ENCODE results near the gene RNF121. TPM values are rescaled to one million over a fixed set of nuclear protein-coding genes. Genes with fewer than 3 reads are reported as not detected.

Gene RNF121
- total and polyA plus RNA-seq, 2 of the 13 experiments (the other 11 are each of a cell fraction or from before 2014, with no cell fraction given) = 28.6 to 44.3 TPM

GRCh38 chr11:71927820-71928736, 768 bp upstream of the RNF121 start, which contains the start of gene XNDC1N (continued):
- TF ChIP-seq FLYWCH1 (CRISPR knock-in tag; IDR thresholded peaks at IDR 0.05) = no peak
- no peak for TF ChIP-seq CBX1 (IDR thresholded peaks at IDR 0.05; ENCODE audit: low read depth)
- peak; percentile 65 for TF ChIP-seq TBX2 (CRISPR knock-in tag; IDR thresholded peaks at IDR 0.05; ENCODE audit: borderline replicate concordance)
- no peak for TF ChIP-seq ARID3A (IDR thresholded peaks at IDR 0.05; ENCODE audit: low read depth, low read length)
- TF ChIP-seq ZSCAN9 (CRISPR knock-in tag; IDR thresholded peaks at IDR 0.05; ENCODE audit: borderline replicate concordance) = no peak
- TF ChIP-seq GLI4 (CRISPR knock-in tag; IDR thresholded peaks at IDR 0.05; ENCODE audit: borderline replicate concordance) = no peak
- TF ChIP-seq ZNF674 (CRISPR knock-in tag; IDR thresholded peaks at IDR 0.05; ENCODE audit: low read depth) = no peak
- no peak for TF ChIP-seq HDAC6 (IDR thresholded peaks at IDR 0.05; ENCODE audit: low read depth, low read length)
- TF ChIP-seq ZNF17 (CRISPR knock-in tag; IDR thresholded peaks at IDR 0.05) = no peak
- no peak for TF ChIP-seq PBX3 (CRISPR knock-in tag; IDR thresholded peaks at IDR 0.05; ENCODE audit: borderline replicate concordance)
- TF ChIP-seq ZBTB26 (CRISPR knock-in tag; IDR thresholded peaks at IDR 0.05; ENCODE audit: borderline replicate concordance) = no peak; the same call in 1 of the 2 replicates
- TF ChIP-seq ZNF839 (CRISPR knock-in tag; IDR thresholded peaks at IDR 0.05; ENCODE audit: borderline replicate concordance) = peak; percentile 100
- no peak for TF ChIP-seq ATF6 (CRISPR knock-in tag; conservative IDR thresholded peaks at IDR 0.05)
- TF ChIP-seq TIGD3 (CRISPR knock-in tag; IDR thresholded peaks at IDR 0.05; ENCODE audit: borderline replicate concordance) = peak; percentile 65; the same call in 1 of the 2 replicates
- 0 out of 2 replicates have a peak, but pooled peaks have one; percentile 15 for TF ChIP-seq TGIF2 (CRISPR knock-in tag; IDR thresholded peaks at IDR 0.05)
- no peak for TF ChIP-seq ZNF781 (CRISPR knock-in tag; IDR thresholded peaks at IDR 0.05; ENCODE audit: borderline replicate concordance, not compliant biosample characterization)
- TF ChIP-seq SP2 (CRISPR knock-in tag; IDR thresholded peaks at IDR 0.05) = no peak
- TF ChIP-seq KDM3A (CRISPR knock-in tag; IDR thresholded peaks at IDR 0.05; ENCODE audit: low read depth) = no peak
- no peak for TF ChIP-seq PPARG (CRISPR knock-in tag; conservative IDR thresholded peaks at IDR 0.05)
- TF ChIP-seq HOXA9 (CRISPR knock-in tag; IDR thresholded peaks at IDR 0.05; ENCODE audit: borderline replicate concordance) = no peak
- TF ChIP-seq ZBTB8A (CRISPR knock-in tag; IDR thresholded peaks at IDR 0.05; ENCODE audit: borderline replicate concordance, low read depth) = no peak

All from HepG2 (cell line).